IgD-negative memory B cell (primary cell): ENCODE results near the gene LUC7L2. TPM values are rescaled to one million over a fixed set of nuclear protein-coding genes. Genes with fewer than 3 reads are reported as not detected.
"Not testable (repeated sequence)": the region's sequence is repeated elsewhere in the genome, so short reads cannot be mapped to it uniquely, and the experiment has no call there.

Experiments
- H3K27ac Mint-ChIP-seq, 3 donors: one replicate each; pipeline ENCODE4 v1.8.0; 2020 to 2022; ENCODE audit warnings: mild to moderate bottlenecking in 3 of 3, mixed read lengths in 3 of 3, moderate library complexity in 1 of 3
- H3K27me3 Mint-ChIP-seq: one replicate; pipeline ENCODE4 v1.8.0; 2021; ENCODE audit warnings: mixed read lengths
- H3K36me3 Mint-ChIP-seq: one replicate; pipeline ENCODE4 v1.8.0; 2020; ENCODE audit warnings: mild to moderate bottlenecking, mixed read lengths
- H3K4me1 Mint-ChIP-seq, 3 donors: one replicate each; pipeline ENCODE4 v1.8.0; 2020 to 2022; ENCODE audit warnings: mixed read lengths in 3 of 3, mild to moderate bottlenecking in 1 of 3
- H3K4me3 Mint-ChIP-seq, 4 donors: one replicate each; pipeline ENCODE4 v1.8.0; 2020 to 2022; ENCODE audit warnings: mild to moderate bottlenecking in 4 of 4, mixed read lengths in 4 of 4, moderate library complexity in 3 of 4
- H3K9me3 Mint-ChIP-seq, 3 donors: one replicate each; pipeline ENCODE4 v1.8.0; 2020 to 2021; ENCODE audit warnings: mixed read lengths in 3 of 3, mild to moderate bottlenecking in 1 of 3
- polyA plus RNA-seq: library from polyadenylated mRNA; unstranded; fragments of 300-500 nt; fragmentation: Illumina TruSeq; gene quantifications from one replicate; pipeline ENCODE4 v1.2.3, GENCODE V29; 2021

LUC7L2 gene
- polyA plus RNA-seq, 1 donor from 2014 or later = 50.9 TPM

GRCh38 chr7:139431459-139431858, 71.8 kb downstream of the LUC7L2 start:
- H3K4me3 Mint-ChIP-seq = no peak overlapping the region
- H3K4me1 Mint-ChIP-seq = peaks cover 9 to 12% (median 10%) of the 10 kb centered on the region in 3 donors
- no peaks in the 10 kb centered on the region for H3K27me3 Mint-ChIP-seq
- no peaks in the 10 kb centered on the region for H3K9me3 Mint-ChIP-seq
- H3K27ac Mint-ChIP-seq = peak overlapping the region in 1 of 3 donors; percentile 67
- H3K36me3 Mint-ChIP-seq = peaks cover 3% of the 10 kb centered on the region

GRCh38 chr7:139436806-139437205, 77.1 kb downstream of the LUC7L2 start:
- Mint-ChIP-seq H3K36me3 (no peaks in the 10 kb centered on the region), H3K4me3 (no peak overlapping the region), H3K27me3 (no peaks in the 10 kb centered on the region), H3K4me1 (peaks cover 7 to 10% (median 8%) of the 10 kb centered on the region in 3 donors), H3K9me3 (no peaks in the 10 kb centered on the region), H3K27ac (no peak overlapping the region)

GRCh38 chr7:139439375-139439774, 79.7 kb downstream of the LUC7L2 start:
- Mint-ChIP-seq H3K27me3 (no peaks in the 10 kb centered on the region), H3K27ac (no peak overlapping the region)

GRCh38 chr7:139441961-139442360, 82.3 kb downstream of the LUC7L2 start:
- H3K36me3 Mint-ChIP-seq = no peaks in the 10 kb centered on the region
- H3K4me1 Mint-ChIP-seq = peaks cover 0 to 1% (median 0%) of the 10 kb centered on the region in 3 donors
- no peaks in the 10 kb centered on the region for H3K27me3 Mint-ChIP-seq
- no peak overlapping the region for H3K27ac Mint-ChIP-seq
- no peak overlapping the region for H3K4me3 Mint-ChIP-seq
- H3K9me3 Mint-ChIP-seq = no peaks in the 10 kb centered on the region

More at GRCh38 chr7:139439375-139439774, 79.7 kb downstream of the LUC7L2 start:
- Mint-ChIP-seq H3K36me3 (no peaks in the 10 kb centered on the region), H3K4me1 (peaks cover 4 to 7% (median 4%) of the 10 kb centered on the region in 3 donors), H3K4me3 (no peak overlapping the region), H3K9me3 (no peaks in the 10 kb centered on the region)

GRCh38 chr7:139446051-139446890, 86.6 kb downstream of the LUC7L2 start:
- Mint-ChIP-seq H3K27me3 (no peaks in the 10 kb centered on the region), H3K27ac (no peak overlapping the region), H3K4me3 (no peak overlapping the region), H3K36me3 (no peaks in the 10 kb centered on the region), H3K4me1 (peaks cover 0 to 1% (median 0%) of the 10 kb centered on the region in 3 donors), H3K9me3 (no peaks in the 10 kb centered on the region)

- H3K27ac Mint-ChIP-seq = no peak overlapping the region
- H3K36me3 Mint-ChIP-seq = no peaks in the 10 kb centered on the region
- peaks cover 2% of the 10 kb centered on the region for H3K27me3 Mint-ChIP-seq
- H3K9me3 Mint-ChIP-seq = no peaks in the 10 kb centered on the region
- H3K4me3 Mint-ChIP-seq = no peak overlapping the region
- H3K4me1 Mint-ChIP-seq = no peaks in the 10 kb centered on the region
Measured at GRCh38 chr7:139450851-139451250, 91.2 kb downstream of the LUC7L2 start.

GRCh38 chr7:139451638-139452037, 91.9 kb downstream of the LUC7L2 start:
- Mint-ChIP-seq H3K27ac (no peak overlapping the region), H3K27me3 (peaks cover 2% of the 10 kb centered on the region), H3K9me3 (no peaks in the 10 kb centered on the region), H3K4me3 (no peak overlapping the region), H3K4me1 (no peaks in the 10 kb centered on the region), H3K36me3 (no peaks in the 10 kb centered on the region)

GRCh38 chr7:139452958-139453672, 93.4 kb downstream of the LUC7L2 start:
- Mint-ChIP-seq H3K4me3 (no peak overlapping the region), H3K9me3 (no peaks in the 10 kb centered on the region), H3K36me3 (no peaks in the 10 kb centered on the region), H3K4me1 (no peaks in the 10 kb centered on the region), H3K27me3 (peaks cover 2% of the 10 kb centered on the region), H3K27ac (no peak overlapping the region)

- Mint-ChIP-seq H3K9me3 (no peaks in the 10 kb centered on the region), H3K27ac (no peak overlapping the region), H3K27me3 (peaks cover 2% of the 10 kb centered on the region), H3K4me3 (no peak overlapping the region), H3K4me1 (no peaks in the 10 kb centered on the region), H3K36me3 (no peaks in the 10 kb centered on the region)
Measured at GRCh38 chr7:139453673-139454321, 94.1 kb downstream of the LUC7L2 start.

- H3K4me3 Mint-ChIP-seq = no peak overlapping the region
- no peaks in the 10 kb centered on the region for H3K9me3 Mint-ChIP-seq
- no peak overlapping the region for H3K27ac Mint-ChIP-seq
- H3K27me3 Mint-ChIP-seq = peaks cover 2% of the 10 kb centered on the region
- H3K4me1 Mint-ChIP-seq = no peaks in the 10 kb centered on the region
- no peaks in the 10 kb centered on the region for H3K36me3 Mint-ChIP-seq
Measured at GRCh38 chr7:139455789-139456188, 96.1 kb downstream of the LUC7L2 start.

GRCh38 chr7:139456511-139456910, 96.8 kb downstream of the LUC7L2 start:
- no peaks in the 10 kb centered on the region for H3K9me3 Mint-ChIP-seq

GRCh38 chr7:139457153-139457946, 97.7 kb downstream of the LUC7L2 start:
- Mint-ChIP-seq H3K27me3 (peaks cover 4% of the 10 kb centered on the region), H3K36me3 (no peaks in the 10 kb centered on the region), H3K4me3 (no peak overlapping the region), H3K9me3 (peaks cover 0 to 4% (median 0%) of the 10 kb centered on the region in 3 donors), H3K4me1 (no peaks in the 10 kb centered on the region), H3K27ac (no peak overlapping the region)

More at GRCh38 chr7:139456511-139456910, 96.8 kb downstream of the LUC7L2 start:
- no peak overlapping the region for H3K4me3 Mint-ChIP-seq
- no peak overlapping the region for H3K27ac Mint-ChIP-seq
- H3K4me1 Mint-ChIP-seq = no peaks in the 10 kb centered on the region
- H3K27me3 Mint-ChIP-seq = peaks cover 2% of the 10 kb centered on the region
- H3K36me3 Mint-ChIP-seq = no peaks in the 10 kb centered on the region

- H3K27me3 Mint-ChIP-seq = not testable (repeated sequence)
Measured at GRCh38 chr7:139463421-139463820, 103.7 kb downstream of the LUC7L2 start.

GRCh38 chr7:139464511-139464910, 104.8 kb downstream of the LUC7L2 start:
- not testable (repeated sequence) for H3K4me3 Mint-ChIP-seq, H3K27me3 Mint-ChIP-seq, H3K9me3 Mint-ChIP-seq, H3K4me1 Mint-ChIP-seq, H3K27ac Mint-ChIP-seq, H3K36me3 Mint-ChIP-seq

More at GRCh38 chr7:139463421-139463820, 103.7 kb downstream of the LUC7L2 start:
- not testable (repeated sequence) for H3K36me3 Mint-ChIP-seq, H3K27ac Mint-ChIP-seq, H3K9me3 Mint-ChIP-seq, H3K4me3 Mint-ChIP-seq, H3K4me1 Mint-ChIP-seq
